C4-2B (cell line): Measurements from ENCODE around the gene PIK3R4.

Experiments
- H3K27ac ChIP-seq: fragments of 450-650 bp; 2 replicates; pipeline ENCODE4 v1.5.1; 2017
- CTCF ChIP-seq: fragments of 450-650 bp; conservative IDR thresholded peaks from 2 replicates; pipeline ENCODE4 v1.5.1; 2017; ENCODE audit warnings: mild to moderate bottlenecking
- ZFX ChIP-seq: fragments of 450-650 bp; IDR thresholded peaks from 2 replicates; pipeline ENCODE4 v1.6.1; 2017

The PIK3R4 gene

GRCh38 chr3:130671545-130672312 is 74.9 kb downstream of the PIK3R4 start:
- no peak overlapping the region for H3K27ac ChIP-seq
- TF ChIP-seq ZFX: no peak
- no peak for TF ChIP-seq CTCF

- no peak overlapping the region for H3K27ac ChIP-seq
Measured at GRCh38 chr3:130669740-130670139, 76.9 kb downstream of the PIK3R4 start.

GRCh38 chr3:130663092-130663491 is 83.5 kb downstream of the PIK3R4 start:
- no peak for TF ChIP-seq ZFX
- no peak for TF ChIP-seq CTCF

More at GRCh38 chr3:130669740-130670139, 76.9 kb downstream of the PIK3R4 start:
- no peak for TF ChIP-seq CTCF
- TF ChIP-seq ZFX: no peak

GRCh38 chr3:130662501-130662996 is 84.1 kb downstream of the PIK3R4 start:
- TF ChIP-seq ZFX (no peak), CTCF (no peak)
- H3K27ac ChIP-seq: no peak overlapping the region

More at GRCh38 chr3:130663092-130663491, 83.5 kb downstream of the PIK3R4 start:
- no peak overlapping the region for H3K27ac ChIP-seq

- no peak overlapping the region for H3K27ac ChIP-seq
- TF ChIP-seq CTCF (no peak), ZFX (no peak)
Measured at GRCh38 chr3:130661140-130661891, 85.3 kb downstream of the PIK3R4 start.

GRCh38 chr3:130659911-130660310 is 86.7 kb downstream of the PIK3R4 start:
- no peak overlapping the region for H3K27ac ChIP-seq
- TF ChIP-seq CTCF (no peak), ZFX (no peak)

- TF ChIP-seq CTCF: no peak
- no peak for TF ChIP-seq ZFX
- H3K27ac ChIP-seq: no peak overlapping the region
Measured at GRCh38 chr3:130658678-130659077, 88.0 kb downstream of the PIK3R4 start.
